Activated naive CD8-positive, alpha-beta T cell treated with anti-CD3 and anti-CD28 coated beads, Interleukin-2, amount 50 U/mL, for 24 hours (primary cell): ENCODE results near the gene ETDA.

Source experiments
- ATAC-seq: fragments of 150-1000 bp; cut with Tn5 transposase; one replicate; pipeline ENCODE4 v1.10.0; 2021
- DNase-seq: peaks from one replicate; pipeline ENCODE4 v3.0.0; 2021
- H3K27ac Mint-ChIP-seq: one replicate; pipeline ENCODE4 v1.8.0; 2021; ENCODE audit warnings: mild to moderate bottlenecking, mixed read lengths
- H3K27me3 Mint-ChIP-seq: one replicate; pipeline ENCODE4 v1.8.0; 2021; ENCODE audit warnings: mixed read lengths
- H3K36me3 Mint-ChIP-seq: one replicate; pipeline ENCODE4 v1.8.0; 2021; ENCODE audit warnings: low read depth, mixed read lengths
- H3K4me1 Mint-ChIP-seq: one replicate; pipeline ENCODE4 v1.8.0; 2021; ENCODE audit warnings: mixed read lengths
- H3K4me3 Mint-ChIP-seq: one replicate; pipeline ENCODE4 v1.8.0; 2021; ENCODE audit warnings: mild to moderate bottlenecking, moderate library complexity, mixed read lengths
- H3K9me3 Mint-ChIP-seq: one replicate; pipeline ENCODE4 v1.8.0; 2021; ENCODE audit warnings: mixed read lengths

Gene ETDA

GRCh38 chrX:135302269-135302873 is 50.5 kb downstream of the ETDA start:
- ATAC-seq = no peak
- no peak overlapping the region for H3K4me3 Mint-ChIP-seq
- DNase-seq = no peak
- H3K4me1 Mint-ChIP-seq = peaks cover 6% of the 10 kb centered on the region
- H3K27ac Mint-ChIP-seq = no peak overlapping the region
- H3K36me3 Mint-ChIP-seq = no peaks in the 10 kb centered on the region
- H3K27me3 Mint-ChIP-seq = no peaks in the 10 kb centered on the region
- H3K9me3 Mint-ChIP-seq = no peaks in the 10 kb centered on the region
